Progenitor cell of endocrine pancreas (in vitro differentiated cells): ENCODE results near the gene OR6K3. TPM values are rescaled to one million over a fixed set of nuclear protein-coding genes. Genes with fewer than 3 reads are reported as not detected.
"Not testable (repeated sequence)": the region's sequence is repeated elsewhere in the genome, so short reads cannot be mapped to it uniquely, and the experiment has no call there.

Experiments used
- DNase-seq: peaks from one replicate; pipeline ENCODE4 v3.0.0; 2021; ENCODE audit warnings: low spot score; ENCODE audit not compliant: unreplicated experiment
- H3K27ac Mint-ChIP-seq: 2 replicates; pipeline ENCODE4 v1.8.0; 2021; ENCODE audit warnings: mild to moderate bottlenecking, moderate library complexity, mixed read lengths
- H3K27me3 Mint-ChIP-seq: 2 replicates; pipeline ENCODE4 v1.8.0; 2021; ENCODE audit warnings: mixed read lengths
- H3K36me3 Mint-ChIP-seq: 2 replicates; pipeline ENCODE4 v1.8.0; 2022; ENCODE audit warnings: mixed read lengths; ENCODE audit not compliant: insufficient read depth
- H3K4me1 Mint-ChIP-seq: 2 replicates; pipeline ENCODE4 v1.8.0; 2021; ENCODE audit warnings: low read depth, mixed read lengths
- H3K4me3 Mint-ChIP-seq: 2 replicates; pipeline ENCODE4 v1.8.0; 2021; ENCODE audit warnings: low read depth, mild to moderate bottlenecking, moderate library complexity, mixed read lengths
- H3K9me3 Mint-ChIP-seq: 2 replicates; pipeline ENCODE4 v1.8.0; 2021; ENCODE audit warnings: low read depth, mixed read lengths
- total RNA-seq: library from RNA; stranded (reverse); gene quantifications from 2 replicates; pipeline ENCODE4 v1.2.1, GENCODE V29; 2021
- TF ChIP-seq, protein P1 (sequence below): fragments of 200-600 bp; sonication (generic); IDR thresholded peaks from one replicate; pipeline ENCODE4 v1.5.0; 2021; ENCODE audit warnings: antibody characterized with exemption, mild to moderate bottlenecking; ENCODE audit not compliant: unreplicated experiment

The OR6K3 gene
- total RNA-seq, 1 donor from 2014 or later = not detected

DNA sequence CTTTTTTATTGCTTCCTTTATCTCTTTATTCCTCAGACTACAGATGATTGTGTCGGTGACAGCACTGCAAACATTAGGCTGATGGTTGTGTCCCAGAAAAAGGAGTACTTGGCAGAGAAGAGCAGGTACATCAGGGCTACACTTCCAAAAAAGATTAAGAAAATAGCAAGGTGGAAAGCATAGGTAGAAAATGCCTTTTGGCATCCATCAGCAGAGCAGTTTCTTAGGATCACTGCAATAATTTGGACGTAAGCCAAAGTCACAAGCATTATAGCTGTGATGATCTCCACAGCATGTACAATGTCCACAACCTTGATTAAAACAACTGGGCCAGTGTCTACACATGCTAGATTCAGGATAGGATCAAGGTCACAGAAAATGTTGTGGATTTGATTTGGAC lies 25.9 kb downstream of the OR6K3 start:
- Mint-ChIP-seq H3K36me3 (no peaks in the 10 kb centered on the region), H3K27ac (no peak overlapping the region), H3K4me3 (no peak overlapping the region), H3K27me3 (peaks cover 4% of the 10 kb centered on the region), H3K4me1 (no peaks in the 10 kb centered on the region), H3K9me3 (no peaks in the 10 kb centered on the region)
- no peak for DNase-seq
- TF ChIP-seq, protein P1, sequence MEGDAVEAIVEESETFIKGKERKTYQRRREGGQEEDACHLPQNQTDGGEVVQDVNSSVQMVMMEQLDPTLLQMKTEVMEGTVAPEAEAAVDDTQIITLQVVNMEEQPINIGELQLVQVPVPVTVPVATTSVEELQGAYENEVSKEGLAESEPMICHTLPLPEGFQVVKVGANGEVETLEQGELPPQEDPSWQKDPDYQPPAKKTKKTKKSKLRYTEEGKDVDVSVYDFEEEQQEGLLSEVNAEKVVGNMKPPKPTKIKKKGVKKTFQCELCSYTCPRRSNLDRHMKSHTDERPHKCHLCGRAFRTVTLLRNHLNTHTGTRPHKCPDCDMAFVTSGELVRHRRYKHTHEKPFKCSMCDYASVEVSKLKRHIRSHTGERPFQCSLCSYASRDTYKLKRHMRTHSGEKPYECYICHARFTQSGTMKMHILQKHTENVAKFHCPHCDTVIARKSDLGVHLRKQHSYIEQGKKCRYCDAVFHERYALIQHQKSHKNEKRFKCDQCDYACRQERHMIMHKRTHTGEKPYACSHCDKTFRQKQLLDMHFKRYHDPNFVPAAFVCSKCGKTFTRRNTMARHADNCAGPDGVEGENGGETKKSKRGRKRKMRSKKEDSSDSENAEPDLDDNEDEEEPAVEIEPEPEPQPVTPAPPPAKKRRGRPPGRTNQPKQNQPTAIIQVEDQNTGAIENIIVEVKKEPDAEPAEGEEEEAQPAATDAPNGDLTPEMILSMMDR = no peak

DNA sequence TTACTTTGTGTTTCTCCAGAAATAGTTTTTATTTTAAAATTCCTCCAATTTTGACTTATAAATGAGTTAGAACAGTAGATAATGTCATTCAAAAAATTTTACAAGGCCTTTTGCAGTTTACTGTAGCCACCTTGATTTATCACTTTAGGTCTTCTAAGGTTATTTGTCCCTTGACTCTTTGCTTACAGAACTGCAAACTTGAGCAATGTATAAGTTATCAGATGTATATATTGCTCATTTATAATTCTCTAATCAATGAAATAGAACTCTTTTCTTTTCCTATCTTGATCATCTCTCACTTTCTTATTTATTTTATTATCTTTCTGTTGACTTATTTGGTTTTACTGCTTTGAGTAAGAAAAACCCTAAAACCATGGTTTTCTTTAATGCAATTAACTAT lies 28.2 kb downstream of the OR6K3 start:
- Mint-ChIP-seq H3K4me3 (no peak overlapping the region), H3K9me3 (no peaks in the 10 kb centered on the region)

DNA sequence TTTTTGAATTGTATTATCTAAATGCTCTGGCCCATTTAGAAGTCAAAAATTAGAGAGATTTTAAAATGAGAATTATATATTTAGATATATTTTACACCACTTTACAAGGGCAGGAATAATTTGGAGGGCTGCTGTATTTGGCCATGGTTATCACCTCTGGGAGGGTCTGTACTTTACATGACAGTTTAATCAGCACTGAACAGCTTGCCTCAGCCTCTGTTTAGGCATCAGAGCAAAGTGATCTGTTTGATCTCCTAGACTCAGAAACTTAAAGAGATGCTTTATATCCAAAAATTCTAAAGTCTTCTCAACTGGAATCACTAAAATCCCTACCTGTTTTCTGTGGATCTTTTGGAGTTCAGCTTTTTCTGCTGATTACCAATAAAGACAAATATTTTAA lies 28.6 kb downstream of the OR6K3 start:
- Mint-ChIP-seq H3K4me1 (no peaks in the 10 kb centered on the region), H3K27ac (no peak overlapping the region), H3K4me3 (no peak overlapping the region), H3K36me3 (no peaks in the 10 kb centered on the region), H3K27me3 (peaks cover 4% of the 10 kb centered on the region), H3K9me3 (no peaks in the 10 kb centered on the region)
- no peak for DNase-seq
- TF ChIP-seq, protein P1 = no peak

More for the DNA sequence above, 28.2 kb downstream of the OR6K3 start:
- Mint-ChIP-seq H3K36me3 (no peaks in the 10 kb centered on the region), H3K4me1 (no peaks in the 10 kb centered on the region), H3K27ac (no peak overlapping the region), H3K27me3 (peaks cover 4% of the 10 kb centered on the region)
- no peak for DNase-seq
- TF ChIP-seq, protein P1 = no peak

DNA sequence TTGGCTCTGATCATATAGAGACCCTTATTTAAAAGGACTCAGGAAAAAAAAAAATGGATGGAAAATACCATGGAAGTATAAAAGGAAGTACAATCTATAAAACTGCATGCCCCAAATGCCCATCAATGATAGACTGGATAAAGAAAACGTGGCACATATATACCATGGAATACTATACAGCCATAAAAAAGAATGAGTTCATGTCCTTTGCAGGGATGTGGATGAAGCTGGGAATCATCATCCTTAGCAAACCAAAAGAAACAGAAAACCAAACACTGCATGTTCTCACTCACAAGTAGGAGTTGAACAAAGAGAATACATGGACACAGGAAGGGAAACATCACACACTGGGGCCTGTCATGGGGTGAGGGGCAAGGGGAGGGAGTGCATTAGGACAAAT lies 29.4 kb downstream of the OR6K3 start:
- not testable (repeated sequence) for H3K4me1 Mint-ChIP-seq, H3K36me3 Mint-ChIP-seq, H3K27ac Mint-ChIP-seq, DNase-seq, H3K27me3 Mint-ChIP-seq, H3K4me3 Mint-ChIP-seq, H3K9me3 Mint-ChIP-seq

DNA sequence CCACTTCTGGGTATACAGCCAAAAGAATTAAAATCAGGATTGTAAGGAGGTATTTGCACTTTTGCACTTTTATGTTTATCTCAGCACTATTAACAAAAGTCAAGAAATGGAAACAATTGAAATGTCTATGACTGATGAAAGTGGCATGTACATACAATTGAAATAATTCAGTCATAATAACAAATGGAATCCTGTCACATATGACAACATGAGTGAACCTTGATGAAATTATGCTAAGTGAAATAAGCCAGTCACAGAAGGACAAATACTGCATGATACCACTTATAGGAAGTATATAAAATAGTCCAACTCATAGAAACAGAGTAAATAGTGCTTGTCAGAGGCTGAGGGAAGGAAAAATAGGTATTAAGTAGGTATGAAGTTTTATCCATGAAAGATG lies 30.6 kb downstream of the OR6K3 start:
- no peak overlapping the region for H3K27ac Mint-ChIP-seq
- DNase-seq = no peak
- TF ChIP-seq, protein P1 = no peak
- no peaks in the 10 kb centered on the region for H3K9me3 Mint-ChIP-seq
- no peaks in the 10 kb centered on the region for H3K27me3 Mint-ChIP-seq
- H3K4me3 Mint-ChIP-seq = no peak overlapping the region
- peaks cover under 1% of the 10 kb centered on the region for H3K4me1 Mint-ChIP-seq
- no peaks in the 10 kb centered on the region for H3K36me3 Mint-ChIP-seq

DNA sequence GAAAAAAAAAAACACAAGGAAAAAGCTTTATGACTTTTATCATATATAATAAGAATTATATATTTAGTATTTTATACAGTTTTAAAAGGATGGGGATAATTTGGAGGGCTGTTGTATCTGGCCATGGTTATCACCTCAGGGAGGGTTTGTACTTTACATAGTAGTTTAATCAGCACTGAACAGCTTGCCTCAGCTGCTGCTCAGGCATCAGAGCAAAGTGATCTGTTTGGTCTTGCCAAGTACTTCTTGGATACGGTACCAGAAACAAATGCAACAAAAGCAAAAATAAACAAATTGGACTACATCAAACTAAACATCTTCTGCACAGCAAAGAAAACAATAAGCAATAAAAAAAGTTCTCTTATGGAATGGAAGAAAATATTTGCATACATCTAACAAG lies 31.4 kb downstream of the OR6K3 start:
- no peak overlapping the region for H3K27ac Mint-ChIP-seq
- H3K4me1 Mint-ChIP-seq = peaks cover 1% of the 10 kb centered on the region
- no peak for DNase-seq
- no peak overlapping the region for H3K4me3 Mint-ChIP-seq
- TF ChIP-seq, protein P1 = no peak
- no peaks in the 10 kb centered on the region for H3K9me3 Mint-ChIP-seq
- no peaks in the 10 kb centered on the region for H3K27me3 Mint-ChIP-seq
- H3K36me3 Mint-ChIP-seq = no peaks in the 10 kb centered on the region

DNA sequence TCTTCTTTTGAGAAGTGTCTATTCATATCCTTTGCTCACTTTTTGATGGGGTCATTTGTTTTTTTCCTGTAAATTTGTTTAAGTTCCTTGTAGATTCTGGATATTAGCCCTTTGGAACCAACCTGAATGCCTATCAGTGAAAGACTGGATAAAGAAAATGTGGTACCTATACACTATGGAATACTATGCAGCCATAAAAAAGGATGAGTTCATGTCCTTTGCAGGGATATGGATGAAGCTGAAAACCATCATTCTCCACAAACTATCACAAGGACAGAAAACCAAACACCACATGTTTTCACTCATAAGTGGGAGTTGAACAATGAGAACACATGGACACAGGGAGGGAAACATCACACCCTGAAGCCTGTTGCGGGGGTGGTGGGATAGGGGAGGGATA lies 32.2 kb downstream of the OR6K3 start:
- not testable (repeated sequence) for H3K4me3 Mint-ChIP-seq, H3K36me3 Mint-ChIP-seq, H3K27ac Mint-ChIP-seq, DNase-seq, H3K9me3 Mint-ChIP-seq, H3K4me1 Mint-ChIP-seq, H3K27me3 Mint-ChIP-seq
